ENCODE results near the gene NRG3.

NRG3 gene

DNA sequence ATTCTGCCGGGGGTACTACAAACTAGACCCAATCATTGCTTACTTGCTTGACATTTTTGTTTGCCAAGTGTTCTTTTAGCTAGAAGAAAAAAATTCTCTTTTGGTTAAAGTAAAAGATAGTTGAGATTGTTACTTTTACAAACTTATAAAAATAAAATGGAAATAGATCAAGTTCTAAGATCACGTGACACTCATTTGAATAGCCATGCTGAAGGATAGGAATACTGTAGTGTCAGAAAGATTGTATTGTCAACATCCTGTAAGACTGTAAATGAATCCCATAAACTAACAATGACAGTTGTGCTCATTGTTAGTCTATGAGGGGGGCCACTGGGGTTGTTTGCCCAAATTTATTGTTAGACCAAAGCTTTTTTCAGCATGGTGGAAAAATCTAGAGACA lies 10.5 kb downstream of the NRG3 start:
- no peak for DNase-seq

GRCh38 chr10:81886939-81887338 lies 11.9 kb downstream of the NRG3 start:
- DNase-seq, result no peak

DNA sequence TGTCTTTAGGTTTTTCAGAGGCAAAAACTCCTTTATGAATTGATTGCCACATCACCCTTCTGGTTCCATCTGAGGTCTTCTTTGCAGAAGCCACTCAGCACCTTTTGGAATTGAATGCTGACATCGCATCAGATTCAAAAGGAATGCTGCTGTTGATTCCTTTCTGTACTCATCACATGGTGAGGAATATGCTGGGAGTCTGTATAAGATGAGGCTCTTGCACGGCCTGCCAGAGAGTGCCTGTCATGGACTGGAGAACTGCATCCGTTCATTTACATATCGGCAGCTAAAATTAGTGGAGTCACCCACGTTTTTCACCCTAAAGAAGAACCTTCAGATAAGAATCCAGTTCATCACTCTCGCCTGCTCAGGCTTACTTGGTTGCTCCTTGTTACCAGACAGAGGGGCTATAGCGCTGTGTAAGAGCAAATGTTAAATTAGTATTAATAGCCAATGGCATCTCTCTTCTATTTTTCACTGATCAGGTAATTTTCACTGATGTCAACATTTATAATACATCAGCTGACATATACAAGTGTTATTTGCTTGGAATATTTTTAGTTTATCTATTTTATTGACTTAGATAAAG lies 14.3 kb downstream of the NRG3 start:
- DNase-seq, result no peak

GRCh38 chr10:81894616-81895015 lies 19.6 kb downstream of the NRG3 start:
- DNase-seq, result no peak

DNA sequence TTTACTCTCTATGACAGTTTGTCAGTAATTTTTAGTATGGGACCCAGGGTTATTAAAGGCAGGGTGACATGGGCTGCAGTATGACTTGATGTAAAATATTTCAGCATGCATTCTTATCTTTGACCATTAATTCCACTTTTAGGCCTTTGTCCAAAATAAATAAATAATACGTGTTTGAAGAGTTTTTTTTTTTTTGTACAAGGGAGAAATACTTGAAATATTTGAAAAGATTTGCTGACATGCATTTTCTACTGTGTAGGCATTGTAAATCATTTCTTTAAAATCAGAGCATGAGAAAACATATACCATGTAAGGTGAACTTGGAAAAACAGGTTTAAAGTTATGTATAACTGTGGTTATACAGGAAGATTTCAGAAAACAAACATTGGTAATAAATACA lies 23.5 kb downstream of the NRG3 start:
- no peak for DNase-seq

GRCh38 chr10:81900989-81901388 lies 26.0 kb downstream of the NRG3 start:
- no peak for DNase-seq

DNA sequence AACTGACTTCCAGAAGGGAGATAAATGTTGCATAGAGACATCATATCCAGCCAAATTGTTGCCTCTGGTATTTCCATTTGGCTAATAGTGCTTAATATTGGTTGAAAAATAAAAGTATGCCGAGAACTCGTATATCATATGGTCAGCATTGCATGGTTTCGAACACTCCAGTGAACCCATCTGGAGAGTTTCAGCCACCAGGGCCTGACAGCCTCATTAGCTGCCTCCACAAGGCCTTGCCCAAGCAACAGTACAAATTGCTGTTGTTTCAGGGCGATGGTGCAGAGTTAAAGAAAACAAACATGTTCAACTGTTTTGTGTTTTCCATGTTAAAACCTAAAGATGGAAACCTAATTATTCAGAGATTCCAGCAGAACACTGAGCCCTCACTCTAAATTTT lies 28.5 kb downstream of the NRG3 start:
- DNase-seq, result no peak

DNA sequence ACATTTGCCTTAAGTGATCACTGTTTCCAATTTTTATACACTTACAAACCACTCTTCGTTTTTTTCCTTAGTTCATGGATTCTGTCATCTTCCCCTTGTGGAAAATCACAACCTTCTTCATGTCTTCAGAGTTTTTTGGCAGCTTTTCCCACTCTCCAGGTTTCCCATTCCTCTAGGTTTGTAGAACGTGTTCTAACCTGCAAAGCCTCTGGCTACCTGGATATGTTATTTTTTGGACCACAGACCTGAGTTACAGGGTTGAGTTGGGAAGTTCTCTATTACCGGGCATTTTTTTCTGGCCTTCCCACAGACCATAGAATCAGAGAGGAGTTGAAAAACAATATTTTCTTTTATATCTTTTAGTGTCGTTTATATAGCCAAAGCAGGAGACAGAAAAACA lies 30.2 kb downstream of the NRG3 start:
- DNase-seq, result no peak

DNA sequence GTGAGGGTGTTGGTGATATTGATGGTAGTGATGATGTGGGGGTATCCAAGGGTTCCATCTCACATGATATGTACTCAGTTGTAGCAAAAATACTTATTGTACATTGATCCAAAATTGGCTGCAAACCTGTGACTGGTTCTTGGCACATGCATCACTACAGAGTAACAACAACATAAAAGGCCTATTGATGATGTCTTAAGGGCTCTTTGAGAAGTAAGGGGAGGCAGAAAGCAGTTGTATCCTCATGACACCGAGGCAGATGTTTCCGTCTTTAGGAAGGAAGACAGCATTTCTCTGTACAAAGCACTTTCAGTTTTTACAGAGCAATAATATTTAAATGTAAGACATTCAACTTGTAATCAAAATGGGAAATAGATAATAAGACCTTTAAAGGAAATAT lies 34.5 kb downstream of the NRG3 start:
- DNase-seq, result no peak

- no peak for DNase-seq
These were observed 36.3 kb downstream of the NRG3 start for GRCh38 chr10:81911328-81911727.

- no peak for DNase-seq
These were observed 39.9 kb downstream of the NRG3 start for GRCh38 chr10:81914736-81915503.

GRCh38 chr10:81915504-81915897 lies 40.5 kb downstream of the NRG3 start:
- no peak for DNase-seq

- DNase-seq, result no peak
These were observed 42.7 kb downstream of the NRG3 start for GRCh38 chr10:81917666-81918065.

GRCh38 chr10:81918766-81919165 lies 43.8 kb downstream of the NRG3 start:
- no peak for DNase-seq

GRCh38 chr10:81920213-81920829 lies 45.3 kb downstream of the NRG3 start:
- DNase-seq, result no peak

DNA sequence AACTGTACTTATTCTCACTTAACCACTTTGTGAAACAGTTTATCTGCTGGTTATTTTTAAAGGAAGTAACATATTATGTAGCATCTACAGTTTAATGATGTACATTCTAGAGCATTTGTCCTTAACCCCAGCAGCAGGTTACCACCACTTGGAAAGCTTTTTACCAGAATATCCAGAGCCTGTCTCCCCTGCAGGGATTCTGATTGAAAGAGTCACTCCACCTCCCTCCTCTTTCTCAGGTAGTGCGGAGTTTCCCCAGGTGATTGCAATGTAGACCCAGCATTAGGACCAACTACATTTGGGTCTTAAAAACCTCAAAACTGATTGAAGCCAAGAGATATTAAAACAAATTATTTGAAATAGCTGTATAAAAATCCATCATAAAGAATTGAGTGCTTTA lies 53.1 kb downstream of the NRG3 start:
- DNase-seq, result no peak

- DNase-seq, result no peak
These were observed 68.6 kb downstream of the NRG3 start for GRCh38 chr10:81943583-81943982.

DNA sequence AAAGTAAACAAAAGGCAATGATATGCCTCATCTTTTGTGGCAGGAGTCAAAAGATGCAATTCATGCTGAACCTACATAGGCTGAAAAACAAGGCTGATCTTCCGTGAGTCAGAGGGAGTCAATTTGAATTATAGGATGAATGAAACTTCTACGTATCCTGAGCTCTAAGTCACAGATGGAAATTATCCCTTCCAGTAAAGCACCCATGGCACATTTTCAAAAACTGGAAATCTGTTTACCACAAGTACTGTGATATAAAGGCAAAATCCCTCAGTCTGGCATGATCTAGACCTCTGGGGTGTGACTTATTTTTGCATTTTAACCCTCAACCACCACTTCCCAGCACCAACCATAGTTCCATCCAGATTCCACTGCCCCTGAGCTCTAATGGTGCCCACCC lies 69.6 kb downstream of the NRG3 start:
- DNase-seq, result no peak

- DNase-seq, result no peak
These were observed 74.3 kb downstream of the NRG3 start for GRCh38 chr10:81949283-81949682.

DNA sequence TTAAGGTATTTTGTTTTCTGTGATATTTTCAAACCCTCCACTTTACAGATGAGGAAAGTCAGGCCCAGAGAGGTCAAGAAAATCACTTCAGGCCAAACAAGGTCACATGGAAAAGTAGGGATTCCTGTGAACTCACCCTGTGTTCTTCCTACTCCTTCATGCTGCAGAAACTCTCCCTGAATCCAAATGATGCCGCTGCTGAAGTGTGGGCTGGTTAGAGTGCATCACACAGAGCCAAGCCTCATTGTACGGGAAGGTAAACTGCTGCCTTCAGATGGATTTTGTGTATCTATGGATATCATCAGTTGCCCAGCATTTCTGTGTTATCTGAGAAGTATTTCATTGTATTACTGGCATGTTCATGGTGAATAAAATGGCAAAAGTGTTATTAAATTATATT lies 75.4 kb downstream of the NRG3 start:
- DNase-seq, result no peak

DNA sequence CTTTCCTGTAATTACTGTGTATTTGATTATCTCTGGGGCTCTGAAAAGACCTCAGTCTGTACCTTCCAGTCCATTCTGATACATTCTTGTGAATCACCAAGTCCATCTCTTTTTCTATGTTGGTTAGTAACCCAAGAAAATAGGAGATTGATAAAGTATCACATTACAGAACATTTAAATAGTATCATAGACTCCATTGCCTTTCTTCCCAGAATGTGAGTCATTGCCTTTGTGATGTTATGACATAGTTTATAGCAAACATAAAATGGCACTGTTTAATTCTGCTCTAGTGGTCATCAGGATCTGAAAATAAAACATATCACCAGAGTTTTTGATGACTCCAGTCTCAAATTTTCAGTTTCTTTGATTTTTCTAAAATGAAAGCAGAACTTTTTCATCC lies 78.4 kb downstream of the NRG3 start:
- DNase-seq, result no peak

DNA sequence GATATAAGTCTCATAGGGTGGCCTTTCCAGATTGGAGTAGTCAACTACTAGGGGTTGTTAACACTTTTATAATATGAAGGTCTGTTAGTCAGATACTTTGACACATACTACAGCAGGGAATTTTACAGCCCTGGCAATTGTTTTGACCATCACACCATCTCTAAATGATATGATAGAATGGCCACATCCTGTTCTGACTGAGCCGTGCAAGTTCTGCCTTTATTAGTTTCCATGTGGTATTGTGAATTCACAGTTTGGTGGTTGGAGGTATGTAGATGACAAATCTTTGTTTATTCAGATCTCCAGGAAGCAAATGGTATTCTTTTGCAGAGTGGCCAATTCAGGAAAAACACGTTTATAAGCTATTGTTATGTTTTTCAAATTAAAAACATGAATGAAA lies 83.0 kb downstream of the NRG3 start:
- DNase-seq, result no peak

GRCh38 chr10:81959016-81959415 lies 84.0 kb downstream of the NRG3 start:
- DNase-seq, result no peak

DNA sequence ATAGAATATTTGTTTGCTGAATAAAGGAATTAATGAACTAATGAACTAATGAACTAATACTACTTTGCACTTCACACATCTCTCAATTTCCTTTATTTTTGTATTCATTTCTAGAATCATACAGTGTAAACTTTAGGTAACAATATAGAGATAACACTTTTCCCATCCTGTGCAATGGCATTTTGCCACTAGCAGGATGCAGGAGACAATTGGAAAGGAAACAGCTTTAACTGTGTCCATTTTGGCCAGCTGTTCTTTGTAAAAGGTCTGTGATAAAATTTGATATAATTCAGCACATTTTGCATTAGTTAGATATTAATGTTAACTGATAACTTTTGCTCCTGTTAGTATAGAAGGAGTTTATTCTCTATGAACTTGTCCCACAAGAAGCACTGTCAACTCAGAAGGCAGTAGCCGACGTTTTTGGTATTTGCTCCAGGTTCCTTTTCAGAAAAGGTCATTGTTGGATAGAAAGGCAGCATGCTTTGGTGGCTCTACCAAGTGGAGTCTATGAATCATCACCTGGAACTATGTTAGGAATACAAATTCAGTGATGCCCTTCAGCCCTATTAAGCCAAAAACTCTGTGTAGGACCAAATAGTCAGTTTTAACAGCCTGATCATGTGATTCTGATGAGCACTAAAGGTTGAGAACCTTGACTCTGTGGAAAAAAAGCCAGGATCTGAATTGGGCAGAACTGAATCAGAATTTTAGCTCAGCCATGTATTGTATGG lies 86.6 kb downstream of the NRG3 start:
- no peak for DNase-seq
